ENCODE data around the gene ZNF814.
"Not testable (repeated sequence)": the region's sequence is repeated elsewhere in the genome, so short reads cannot be mapped to it uniquely, and the experiment has no call there.

Gene ZNF814

GRCh38 chr19:57838622-57839191 lies 50.1 kb downstream of the ZNF814 start:
- ATAC-seq, result not testable (repeated sequence)

GRCh38 chr19:57836991-57837390 lies 51.8 kb downstream of the ZNF814 start:
- ATAC-seq, H3K27ac Mint-ChIP-seq, H3K4me3 Mint-ChIP-seq, H3K27me3 Mint-ChIP-seq, H3K9me3 Mint-ChIP-seq: not testable (repeated sequence)
- Mint-ChIP-seq H3K36me3 (peaks cover 33% of the 10 kb centered on the region), H3K4me1 (peaks cover 10% of the 10 kb centered on the region)

More at GRCh38 chr19:57838622-57839191, 50.1 kb downstream of the ZNF814 start:
- Mint-ChIP-seq H3K4me1 (peaks cover 10% of the 10 kb centered on the region), H3K36me3 (peaks cover 38% of the 10 kb centered on the region)
- H3K9me3 Mint-ChIP-seq, H3K27me3 Mint-ChIP-seq, H3K4me3 Mint-ChIP-seq, H3K27ac Mint-ChIP-seq: not testable (repeated sequence)

GRCh38 chr19:57830071-57830602 lies 58.7 kb downstream of the ZNF814 start, which contains the start of gene ZNF587B:
ZNF587B (plus strand) TSS chr19:57830299; CDS start chr19:57830529, 230 bp downstream.
- no peak within 1 kb of the TSS for H3K4me3 Mint-ChIP-seq
- H3K27me3 Mint-ChIP-seq, result no peaks in the 10 kb centered on the region
- no peaks in the 10 kb centered on the region for H3K9me3 Mint-ChIP-seq
- no peak for ATAC-seq
- H3K4me1 Mint-ChIP-seq, result peaks cover 17% of the 10 kb centered on the region
- peaks cover 41% of the 10 kb centered on the region for H3K36me3 Mint-ChIP-seq
- no peak within 1 kb of the TSS for H3K27ac Mint-ChIP-seq

GRCh38 chr19:57829316-57829715 lies 59.5 kb downstream of the ZNF814 start:
- Mint-ChIP-seq H3K27ac (no peak overlapping the region), H3K9me3 (no peaks in the 10 kb centered on the region), H3K4me3 (no peak overlapping the region), H3K36me3 (peaks cover 45% of the 10 kb centered on the region), H3K27me3 (no peaks in the 10 kb centered on the region), H3K4me1 (peaks cover 21% of the 10 kb centered on the region)
- no peak for ATAC-seq

- Mint-ChIP-seq H3K27ac (no peak overlapping the region), H3K36me3 (peaks cover 43% of the 10 kb centered on the region), H3K4me1 (peaks cover 55% of the 10 kb centered on the region), H3K9me3 (no peaks in the 10 kb centered on the region), H3K4me3 (no peak overlapping the region), H3K27me3 (no peaks in the 10 kb centered on the region)
- no peak for ATAC-seq
Measured at GRCh38 chr19:57825511-57825910, 63.3 kb downstream of the ZNF814 start.

- Mint-ChIP-seq H3K36me3 (peaks cover 25% of the 10 kb centered on the region), H3K27ac (peak overlapping the region; percentile 38), H3K4me1 (peaks cover 52% of the 10 kb centered on the region)
- not testable (repeated sequence) for H3K4me3 Mint-ChIP-seq, ATAC-seq, H3K27me3 Mint-ChIP-seq, H3K9me3 Mint-ChIP-seq
Measured at GRCh38 chr19:57823608-57824007, 65.2 kb downstream of the ZNF814 start.

GRCh38 chr19:57823155-57823554 lies 65.7 kb downstream of the ZNF814 start:
- H3K27ac Mint-ChIP-seq, result peak overlapping the region; percentile 38
- not testable (repeated sequence) for H3K4me3 Mint-ChIP-seq, ATAC-seq

GRCh38 chr19:57821501-57821900 lies 67.3 kb downstream of the ZNF814 start:
- Mint-ChIP-seq H3K36me3 (peaks cover 15% of the 10 kb centered on the region), H3K4me1 (peaks cover 45% of the 10 kb centered on the region), H3K27ac (peak overlapping the region; percentile 38)
- not testable (repeated sequence) for H3K4me3 Mint-ChIP-seq, ATAC-seq, H3K9me3 Mint-ChIP-seq, H3K27me3 Mint-ChIP-seq

More at GRCh38 chr19:57823155-57823554, 65.7 kb downstream of the ZNF814 start:
- not testable (repeated sequence) for H3K9me3 Mint-ChIP-seq, H3K27me3 Mint-ChIP-seq
- Mint-ChIP-seq H3K4me1 (peaks cover 52% of the 10 kb centered on the region), H3K36me3 (peaks cover 24% of the 10 kb centered on the region)

GRCh38 chr19:57821095-57821494 lies 67.7 kb downstream of the ZNF814 start:
- Mint-ChIP-seq H3K4me1 (peaks cover 45% of the 10 kb centered on the region), H3K36me3 (peaks cover 15% of the 10 kb centered on the region), H3K4me3 (peak overlapping the region; percentile 84)
- not testable (repeated sequence) for H3K9me3 Mint-ChIP-seq, H3K27me3 Mint-ChIP-seq, H3K27ac Mint-ChIP-seq, ATAC-seq

- peaks cover 45% of the 10 kb centered on the region for H3K4me1 Mint-ChIP-seq
- H3K36me3 Mint-ChIP-seq, result peaks cover 15% of the 10 kb centered on the region
Measured at GRCh38 chr19:57820599-57820998, 68.2 kb downstream of the ZNF814 start.

GRCh38 chr19:57819475-57820148 lies 69.2 kb downstream of the ZNF814 start:
- Mint-ChIP-seq H3K27me3 (no peaks in the 10 kb centered on the region), H3K4me3 (peak overlapping the region; percentile 84), H3K9me3 (no peaks in the 10 kb centered on the region), H3K4me1 (peaks cover 54% of the 10 kb centered on the region), H3K36me3 (peaks cover 15% of the 10 kb centered on the region), H3K27ac (peak overlapping the region; percentile 94)
- peak; percentile 94 for ATAC-seq

More at GRCh38 chr19:57820599-57820998, 68.2 kb downstream of the ZNF814 start:
- Mint-ChIP-seq H3K4me3 (peak overlapping the region; percentile 84), H3K27me3 (no peaks in the 10 kb centered on the region), H3K27ac (peak overlapping the region; percentile 94), H3K9me3 (no peaks in the 10 kb centered on the region)
- ATAC-seq, result no peak

- no peak for ATAC-seq
- Mint-ChIP-seq H3K4me1 (peaks cover 54% of the 10 kb centered on the region), H3K36me3 (peaks cover 15% of the 10 kb centered on the region), H3K27ac (no peak overlapping the region), H3K4me3 (no peak overlapping the region), H3K9me3 (no peaks in the 10 kb centered on the region), H3K27me3 (no peaks in the 10 kb centered on the region)
Measured at GRCh38 chr19:57818378-57818777, 70.5 kb downstream of the ZNF814 start.

- Mint-ChIP-seq H3K27ac (no peak overlapping the region), H3K9me3 (no peaks in the 10 kb centered on the region), H3K4me3 (no peak overlapping the region), H3K4me1 (peaks cover 54% of the 10 kb centered on the region), H3K36me3 (peaks cover 14% of the 10 kb centered on the region), H3K27me3 (no peaks in the 10 kb centered on the region)
- no peak for ATAC-seq
Measured at GRCh38 chr19:57817976-57818375, 70.9 kb downstream of the ZNF814 start.

GRCh38 chr19:57816652-57817051 lies 72.2 kb downstream of the ZNF814 start:
- no peak for ATAC-seq
- H3K9me3 Mint-ChIP-seq, result no peaks in the 10 kb centered on the region
- peaks cover 14% of the 10 kb centered on the region for H3K36me3 Mint-ChIP-seq
- no peaks in the 10 kb centered on the region for H3K27me3 Mint-ChIP-seq
- no peak overlapping the region for H3K27ac Mint-ChIP-seq
- no peak overlapping the region for H3K4me3 Mint-ChIP-seq
- peaks cover 56% of the 10 kb centered on the region for H3K4me1 Mint-ChIP-seq

GRCh38 chr19:57815247-57816075 lies 73.4 kb downstream of the ZNF814 start:
- Mint-ChIP-seq H3K27me3 (no peaks in the 10 kb centered on the region), H3K27ac (peak overlapping the region; percentile 96), H3K9me3 (no peaks in the 10 kb centered on the region), H3K4me1 (peaks cover 46% of the 10 kb centered on the region), H3K4me3 (peak overlapping the region; percentile 98), H3K36me3 (peaks cover 18% of the 10 kb centered on the region)
- no peak for ATAC-seq

Measured in stimulated activated memory B cell treated with anti-CD40 and anti-IgM and Interleukin-4, amounts not matched to agents 10 μg/mL and 1 μg/mL and 100 μg/mL, for 72 hours (primary cell).